GM18873 (cell line): ENCODE data around the gene CEP170B.
"Not testable (repeated sequence)": the region's sequence is repeated elsewhere in the genome, so short reads cannot be mapped to it uniquely, and the experiment has no call there.

Experiments
- ATAC-seq: cut with Tn5 transposase; IDR thresholded peaks from one replicate; pipeline ENCODE4 v1.9.1; 2021; ENCODE audit warnings: mild to moderate bottlenecking, moderate library complexity, moderate number of reproducible peaks; ENCODE audit not compliant: unreplicated experiment, low FRiP score

CEP170B gene

GRCh38 chr14:104939666-104940410 is 74.8 kb downstream of the CEP170B start:
- no peak for ATAC-seq

DNA sequence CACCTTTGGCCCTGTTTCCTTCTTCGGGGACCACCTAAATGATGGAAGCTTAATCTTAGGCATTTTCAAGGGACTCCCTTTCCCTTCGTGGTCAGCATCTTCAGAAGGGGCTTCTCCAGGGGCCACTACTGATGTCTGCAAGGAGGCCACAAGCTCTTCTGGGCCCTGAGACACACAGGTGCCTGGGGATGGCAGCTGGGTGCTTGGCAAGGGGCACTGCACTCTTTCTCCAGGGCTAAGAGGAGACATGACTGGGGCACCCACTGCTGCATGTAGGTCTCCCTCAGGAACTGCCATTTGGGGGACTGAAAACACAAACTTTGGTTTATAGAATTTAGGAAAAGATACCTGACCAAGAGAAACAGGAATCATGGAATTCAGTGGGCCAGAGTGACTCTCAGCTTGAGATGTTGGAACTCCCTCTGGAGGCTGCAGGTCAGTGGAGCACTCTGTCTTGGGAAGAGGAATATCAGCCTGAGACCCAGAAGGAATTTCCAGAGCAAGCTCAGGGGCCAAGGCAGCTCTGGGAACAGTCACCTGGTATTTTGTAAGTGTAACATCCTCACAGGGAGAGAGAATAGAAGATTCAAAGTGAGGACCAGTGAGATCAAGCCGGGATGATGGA is 75.6 kb downstream of the CEP170B start:
- no peak for ATAC-seq

- ATAC-seq, result no peak
Measured at GRCh38 chr14:104941508-104942365, 76.7 kb downstream of the CEP170B start.

DNA sequence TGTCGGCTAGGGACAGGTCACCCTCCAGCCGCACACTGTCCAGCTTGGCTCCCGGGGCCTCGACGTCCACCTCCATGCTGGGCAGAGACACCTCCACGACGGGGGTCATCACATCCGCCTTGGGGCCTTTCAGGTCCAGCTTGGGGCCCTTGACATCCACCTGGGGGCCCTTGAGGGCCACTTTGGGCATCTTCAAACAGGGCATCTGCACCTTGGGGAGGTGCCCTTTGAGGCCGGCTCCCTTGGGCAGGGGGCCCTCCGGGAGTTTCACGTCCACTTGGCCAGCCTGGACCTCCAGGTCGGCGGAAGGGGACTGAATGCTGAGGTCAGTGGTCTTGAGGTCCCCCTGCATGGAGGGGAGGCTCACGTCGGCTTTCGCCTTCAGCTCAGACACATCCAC is 77.5 kb downstream of the CEP170B start:
- no peak for ATAC-seq

- not testable (repeated sequence) for ATAC-seq
Measured at GRCh38 chr14:104943216-104944015, 78.3 kb downstream of the CEP170B start.

DNA sequence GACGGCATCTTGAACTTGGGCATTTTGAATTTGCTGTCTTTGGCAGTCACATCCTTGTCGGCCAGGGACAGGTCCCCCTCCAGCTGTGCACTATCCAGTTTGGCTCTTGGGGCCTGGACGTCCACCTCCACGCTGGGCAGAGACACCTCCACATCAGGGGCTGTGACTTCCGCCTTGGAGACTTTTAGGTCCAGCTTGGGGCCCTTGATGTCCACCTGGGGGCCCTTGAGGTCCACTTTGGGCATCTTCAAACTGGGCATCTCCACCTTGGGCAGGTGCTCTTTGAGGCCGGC is 78.9 kb downstream of the CEP170B start:
- ATAC-seq, result not testable (repeated sequence)

GRCh38 chr14:104944436-104945205 is 79.6 kb downstream of the CEP170B start:
- ATAC-seq, result not testable (repeated sequence)

- ATAC-seq, result not testable (repeated sequence)
Measured at GRCh38 chr14:104945266-104945665, 80.2 kb downstream of the CEP170B start.
